Measurements from ENCODE around the gene NAA80. TPM values are rescaled to one million over a fixed set of nuclear protein-coding genes. Genes with fewer than 3 reads are reported as not detected.

Gene NAA80
- total and polyA plus RNA-seq, 10 of the 15 experiments (the other 5 are each of a cell fraction or from before 2014, with no cell fraction given) = 0.48 to 12.7 (median 6.7) TPM

- TF ChIP-seq SKIL (IDR thresholded peaks at IDR 0.05; ENCODE audit: low read depth, poor library complexity, severe bottlenecking) (no peak), MYC (IDR thresholded peaks at IDR 0.05; ENCODE audit: insufficient read depth, insufficient read length, insufficient replicate concordance, low read length, severe bottlenecking) (no peak), ZBTB4 (CRISPR knock-in tag; IDR thresholded peaks at IDR 0.05) (no peak), RCOR1 (conservative IDR thresholded peaks at IDR 0.05; ENCODE audit: low read depth, low read length) (no peak), IRF3 (IDR thresholded peaks at IDR 0.05) (0 out of 2 replicates have a peak, but pooled peaks have one; percentile 11), EED (IDR thresholded peaks at IDR 0.05; ENCODE audit: low read depth) (no peak), ZNF274 (IDR thresholded peaks at IDR 0.05; ENCODE audit: insufficient read depth, insufficient read length) (no peak), ZNF207 (IDR thresholded peaks at IDR 0.05; ENCODE audit: borderline replicate concordance) (peak; percentile 77; the same call in 1 of the 2 replicates), IRF5 (IDR thresholded peaks at IDR 0.05; ENCODE audit: borderline replicate concordance) (no peak), ZNF24 (IDR thresholded peaks at IDR 0.05) (no peak), SMC3 (IDR thresholded peaks at IDR 0.05; ENCODE audit: borderline replicate concordance, low read length) (peak; percentile 96), BACH1 (IDR thresholded peaks at IDR 0.05; ENCODE audit: borderline replicate concordance) (peak; percentile 16; the same call in 1 of the 2 replicates), IRF4 (IDR thresholded peaks at IDR 0.05; ENCODE audit: low read depth, low read length) (peak; percentile 56; the same call in 1 of the 2 replicates), NFYB (IDR thresholded peaks at IDR 0.05; ENCODE audit: insufficient read depth, low read depth, low read length) (no peak), CHD4 (IDR thresholded peaks at IDR 0.05) (no peak), RELA (IDR thresholded peaks at IDR 0.05; ENCODE audit: borderline replicate concordance, partially characterized antibody) (no peak), RAD51 (IDR thresholded peaks at IDR 0.05) (no peak), SREBF2 (IDR thresholded peaks at IDR 0.05; ENCODE audit: low read length) (no peak), SIX5 (IDR thresholded peaks at IDR 0.05; ENCODE audit: low read depth, low read length, severe bottlenecking) (no peak), BRCA1 (IDR thresholded peaks at IDR 0.05; ENCODE audit: low read depth, low read length) (no peak)
Measured at GRCh38 chr3:50272911-50273688, 26.1 kb downstream of the NAA80 start (continued).

Data from GM12878 (cell line).